WERI-Rb-1 (cell line): ENCODE measurements around the gene NLN.

Experiments
- DNase-seq: peaks from one replicate; pipeline ENCODE4 v3.0.0-alpha.2; 2020
- H3K27ac ChIP-seq: fragments of 250-450 bp; sonication (Bioruptor Pico); 2 replicates; pipeline ENCODE4 v1.5.1; 2020; ENCODE audit warnings: mild to moderate bottlenecking, moderate library complexity
- H3K27me3 ChIP-seq: fragments of 250-450 bp; sonication (Bioruptor Pico); 2 replicates; pipeline ENCODE4 v1.5.1; 2021; ENCODE audit warnings: mild to moderate bottlenecking, low read depth, moderate library complexity; ENCODE audit not compliant: insufficient read depth, severe bottlenecking
- H3K36me3 ChIP-seq: fragments of 250-450 bp; sonication (Bioruptor Pico); 2 replicates; pipeline ENCODE4 v1.5.1; 2020; ENCODE audit warnings: mild to moderate bottlenecking, moderate library complexity
- H3K4me3 ChIP-seq: 2 replicates; pipeline ENCODE4 v1.5.1; 2011; ENCODE audit warnings: low read depth, mild to moderate bottlenecking, control low read depth, low read length
- H3K9me3 ChIP-seq: fragments of 250-450 bp; sonication (Bioruptor Pico); 2 replicates; pipeline ENCODE4 v1.5.1; 2021; ENCODE audit warnings: mild to moderate bottlenecking, moderate library complexity; ENCODE audit not compliant: severe bottlenecking
- TF ChIP-seq, protein P1 (sequence below): IDR thresholded peaks from 2 replicates; pipeline ENCODE4 v1.5.1; 2011; ENCODE audit warnings: low read depth, mild to moderate bottlenecking, control low read depth, inconsistent platforms, low read length

NLN gene

DNA sequence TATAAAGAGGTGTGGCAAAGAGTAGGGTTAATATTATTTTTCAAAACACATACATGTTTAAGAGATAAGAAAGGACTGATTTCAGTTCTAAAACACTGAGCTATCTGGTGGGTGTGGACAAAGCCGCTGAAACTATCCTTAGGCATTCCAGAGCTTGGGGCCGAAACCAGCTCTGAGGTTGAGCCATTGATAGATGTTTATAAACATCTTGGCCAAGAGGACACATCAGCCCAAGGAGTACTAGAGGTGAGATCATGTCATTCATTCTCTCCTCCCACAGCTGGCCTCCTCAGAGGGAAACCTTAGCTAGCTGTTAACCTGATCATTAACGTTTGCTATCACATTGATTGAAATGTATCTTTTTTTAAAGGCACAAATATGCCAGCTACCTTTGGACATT is 89.9 kb downstream of the NLN start:
- DNase-seq: no peak
- H3K36me3 ChIP-seq: peaks cover 34% of the 10 kb centered on the region
- no peaks in the 10 kb centered on the region for H3K27me3 ChIP-seq
- H3K4me3 ChIP-seq: no peak overlapping the region
- no peak overlapping the region for H3K27ac ChIP-seq
- H3K9me3 ChIP-seq: no peaks in the 10 kb centered on the region
- TF ChIP-seq, protein P1, sequence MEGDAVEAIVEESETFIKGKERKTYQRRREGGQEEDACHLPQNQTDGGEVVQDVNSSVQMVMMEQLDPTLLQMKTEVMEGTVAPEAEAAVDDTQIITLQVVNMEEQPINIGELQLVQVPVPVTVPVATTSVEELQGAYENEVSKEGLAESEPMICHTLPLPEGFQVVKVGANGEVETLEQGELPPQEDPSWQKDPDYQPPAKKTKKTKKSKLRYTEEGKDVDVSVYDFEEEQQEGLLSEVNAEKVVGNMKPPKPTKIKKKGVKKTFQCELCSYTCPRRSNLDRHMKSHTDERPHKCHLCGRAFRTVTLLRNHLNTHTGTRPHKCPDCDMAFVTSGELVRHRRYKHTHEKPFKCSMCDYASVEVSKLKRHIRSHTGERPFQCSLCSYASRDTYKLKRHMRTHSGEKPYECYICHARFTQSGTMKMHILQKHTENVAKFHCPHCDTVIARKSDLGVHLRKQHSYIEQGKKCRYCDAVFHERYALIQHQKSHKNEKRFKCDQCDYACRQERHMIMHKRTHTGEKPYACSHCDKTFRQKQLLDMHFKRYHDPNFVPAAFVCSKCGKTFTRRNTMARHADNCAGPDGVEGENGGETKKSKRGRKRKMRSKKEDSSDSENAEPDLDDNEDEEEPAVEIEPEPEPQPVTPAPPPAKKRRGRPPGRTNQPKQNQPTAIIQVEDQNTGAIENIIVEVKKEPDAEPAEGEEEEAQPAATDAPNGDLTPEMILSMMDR: no peak

GRCh38 chr5:65812648-65813047 is 90.6 kb downstream of the NLN start:
- no peaks in the 10 kb centered on the region for H3K27me3 ChIP-seq
- DNase-seq: no peak
- peaks cover 34% of the 10 kb centered on the region for H3K36me3 ChIP-seq
- TF ChIP-seq, protein P1: no peak
- no peak overlapping the region for H3K4me3 ChIP-seq
- no peaks in the 10 kb centered on the region for H3K9me3 ChIP-seq
- H3K27ac ChIP-seq: no peak overlapping the region

GRCh38 chr5:65813174-65813573 is 91.2 kb downstream of the NLN start:
- peaks cover 34% of the 10 kb centered on the region for H3K36me3 ChIP-seq
- H3K27me3 ChIP-seq: no peaks in the 10 kb centered on the region
- no peak overlapping the region for H3K4me3 ChIP-seq
- H3K27ac ChIP-seq: no peak overlapping the region
- TF ChIP-seq, protein P1: no peak
- DNase-seq: no peak
- H3K9me3 ChIP-seq: no peaks in the 10 kb centered on the region

GRCh38 chr5:65815161-65815560 is 93.2 kb downstream of the NLN start:
- Histone ChIP-seq H3K27me3 (no peaks in the 10 kb centered on the region), H3K27ac (no peak overlapping the region), H3K9me3 (no peaks in the 10 kb centered on the region), H3K4me3 (no peak overlapping the region), H3K36me3 (peaks cover 25% of the 10 kb centered on the region)
- DNase-seq: no peak
- TF ChIP-seq, protein P1: no peak

GRCh38 chr5:65816729-65817128 is 94.7 kb downstream of the NLN start:
- DNase-seq: no peak
- H3K27ac ChIP-seq: no peak overlapping the region
- TF ChIP-seq, protein P1: no peak
- H3K4me3 ChIP-seq: no peak overlapping the region
- H3K9me3 ChIP-seq: no peaks in the 10 kb centered on the region
- peaks cover 24% of the 10 kb centered on the region for H3K36me3 ChIP-seq
- no peaks in the 10 kb centered on the region for H3K27me3 ChIP-seq

- no peak for DNase-seq
- no peak overlapping the region for H3K27ac ChIP-seq
- no peaks in the 10 kb centered on the region for H3K9me3 ChIP-seq
- no peaks in the 10 kb centered on the region for H3K27me3 ChIP-seq
- TF ChIP-seq, protein P1: no peak
- H3K36me3 ChIP-seq: peaks cover 16% of the 10 kb centered on the region
- no peak overlapping the region for H3K4me3 ChIP-seq
These were observed 95.9 kb downstream of the NLN start for GRCh38 chr5:65817931-65818330.
